Muscle layer of duodenum (tissue), 2 donors: ENCODE data around the gene DNAJC7.

Experiments used
- H3K27ac ChIP-seq: one replicate; pipeline ENCODE4 v1.7.0; 2013; ENCODE audit warnings: mild to moderate bottlenecking, low read length
- H3K27me3 ChIP-seq: one replicate; pipeline ENCODE4 v1.7.0; 2013; ENCODE audit warnings: low read depth, mild to moderate bottlenecking, control low read depth, low read length
- H3K36me3 ChIP-seq, 2 donors: one replicate each; pipeline ENCODE4 v1.7.0; 2013; ENCODE audit warnings: low read length in 2 of 2, control low read depth in 1 of 2, mild to moderate bottlenecking in 1 of 2; ENCODE audit not compliant: insufficient read depth in 2 of 2, control insufficient read depth in 1 of 2
- H3K4me1 ChIP-seq, 2 donors: one replicate each; pipeline ENCODE4 v1.7.0; 2013; ENCODE audit warnings: low read length in 2 of 2, mild to moderate bottlenecking in 2 of 2, control low read depth in 1 of 2, moderate library complexity in 1 of 2; ENCODE audit not compliant: insufficient read depth in 2 of 2, control insufficient read depth in 1 of 2
- H3K4me3 ChIP-seq, 2 donors: one replicate each; pipeline ENCODE4 v1.7.0; 2013; ENCODE audit warnings: low read length in 2 of 2, low read depth in 1 of 2, mild to moderate bottlenecking in 1 of 2
- H3K9me3 ChIP-seq, 2 donors: one replicate each; pipeline ENCODE4 v1.7.0; 2013; ENCODE audit warnings: low read length in 2 of 2, control low read depth in 1 of 2, mild to moderate bottlenecking in 1 of 2; ENCODE audit not compliant: control insufficient read depth in 1 of 2
- donor health status: healthy.

DNAJC7 gene

DNA sequence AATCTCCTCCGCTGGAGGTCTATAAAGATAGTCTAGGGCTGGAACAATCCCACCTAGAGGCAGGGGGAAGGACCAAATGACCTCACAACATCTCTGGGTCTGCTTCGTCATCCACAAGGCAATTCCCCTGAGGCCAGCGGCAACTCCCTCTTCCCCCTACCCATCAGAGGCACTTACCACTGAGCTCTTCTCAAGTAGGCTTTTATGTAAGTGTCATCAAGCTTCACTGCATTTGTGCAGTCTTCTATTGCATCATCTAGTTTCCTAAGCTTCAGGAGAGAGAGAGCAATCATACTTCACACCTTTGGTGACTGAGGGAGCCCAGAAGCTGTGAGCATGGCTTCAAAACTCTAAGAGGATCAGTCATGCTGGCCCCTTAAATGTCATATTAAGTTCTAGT is 29.6 kb downstream of the DNAJC7 start:
- H3K36me3 ChIP-seq = peaks cover 55 to 85% of the 10 kb centered on the region in 2 donors
- no peak overlapping the region for H3K4me3 ChIP-seq
- H3K27ac ChIP-seq = no peak overlapping the region
- no peaks in the 10 kb centered on the region for H3K4me1 ChIP-seq
- H3K27me3 ChIP-seq = no peaks in the 10 kb centered on the region
- no peaks in the 10 kb centered on the region for H3K9me3 ChIP-seq

- Histone ChIP-seq H3K4me1 (no peaks in the 10 kb centered on the region), H3K27ac (no peak overlapping the region), H3K9me3 (no peaks in the 10 kb centered on the region), H3K36me3 (peaks cover 61 to 85% of the 10 kb centered on the region in 2 donors), H3K4me3 (no peak overlapping the region), H3K27me3 (no peaks in the 10 kb centered on the region)
Measured at GRCh38 chr17:41986634-41987033, 30.6 kb downstream of the DNAJC7 start.

DNA sequence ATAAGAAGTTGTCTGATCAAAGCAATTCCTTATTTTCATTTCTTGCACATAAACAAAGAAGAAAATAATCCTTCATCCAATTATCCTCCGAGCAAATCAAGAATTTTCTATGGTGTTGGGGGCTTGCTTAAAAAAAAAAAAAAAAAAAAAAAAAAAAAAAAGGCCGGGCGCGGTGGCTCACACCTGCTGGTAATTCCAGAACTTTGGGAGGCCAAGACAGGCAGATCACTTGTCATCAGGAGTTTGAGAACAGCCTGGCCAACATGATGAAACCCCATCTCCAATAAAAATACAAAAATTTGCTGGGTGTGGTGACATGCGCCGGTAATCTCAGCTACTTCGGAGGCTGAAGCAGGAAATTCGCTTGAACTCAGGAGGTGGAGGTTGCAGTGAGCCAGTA is 31.3 kb downstream of the DNAJC7 start:
- Histone ChIP-seq H3K9me3 (no peaks in the 10 kb centered on the region), H3K27ac (no peak overlapping the region), H3K27me3 (no peaks in the 10 kb centered on the region), H3K4me1 (no peaks in the 10 kb centered on the region), H3K4me3 (no peak overlapping the region), H3K36me3 (peaks cover 64 to 85% of the 10 kb centered on the region in 2 donors)

GRCh38 chr17:41984454-41984853 is 32.8 kb downstream of the DNAJC7 start:
- H3K27me3 ChIP-seq = no peaks in the 10 kb centered on the region
- peaks cover 60 to 82% of the 10 kb centered on the region in 2 donors for H3K36me3 ChIP-seq
- no peaks in the 10 kb centered on the region for H3K4me1 ChIP-seq
- H3K9me3 ChIP-seq = no peaks in the 10 kb centered on the region
- no peak overlapping the region for H3K4me3 ChIP-seq
- H3K27ac ChIP-seq = no peak overlapping the region

DNA sequence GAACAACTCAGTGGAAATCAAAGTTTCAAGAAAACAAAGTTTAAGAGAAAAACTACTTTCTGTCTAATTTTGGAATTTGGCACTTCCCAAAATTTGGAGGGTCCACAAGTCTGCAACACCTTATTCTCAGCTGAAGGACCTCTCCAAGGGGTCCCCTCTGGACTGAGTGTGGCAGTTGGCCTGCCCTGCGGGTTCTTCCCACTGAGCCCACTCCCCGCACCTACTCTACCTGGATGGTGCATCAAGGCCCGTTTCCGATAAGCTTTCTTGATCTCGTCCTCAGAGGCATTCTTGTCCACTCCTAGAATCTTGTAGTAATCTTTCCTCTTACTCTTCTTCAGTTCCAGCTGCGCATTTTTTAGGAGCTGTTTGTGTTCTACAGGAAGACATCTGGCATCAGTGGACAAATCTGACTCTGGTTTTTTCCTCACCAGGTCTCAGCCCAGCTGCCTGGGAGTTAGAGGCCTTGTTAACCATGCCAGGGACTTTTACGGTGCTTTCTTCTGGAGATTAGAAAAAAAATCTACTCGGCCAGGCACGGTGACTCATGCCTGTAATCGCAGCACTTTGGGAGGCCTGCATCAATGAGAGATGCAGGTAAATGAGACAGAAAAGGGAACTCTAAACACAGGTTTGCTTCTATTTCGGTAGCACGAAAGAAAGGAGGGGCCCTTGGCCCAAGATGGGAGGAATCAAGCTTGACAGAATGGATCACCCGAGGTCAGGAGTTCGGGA is 35.0 kb downstream of the DNAJC7 start:
- Histone ChIP-seq H3K9me3 (no peaks in the 10 kb centered on the region), H3K36me3 (peaks cover 47 to 76% of the 10 kb centered on the region in 2 donors), H3K27ac (no peak overlapping the region), H3K27me3 (no peaks in the 10 kb centered on the region), H3K4me3 (no peak overlapping the region), H3K4me1 (no peaks in the 10 kb centered on the region)

- H3K9me3 ChIP-seq = no peaks in the 10 kb centered on the region
- no peak overlapping the region for H3K27ac ChIP-seq
- no peaks in the 10 kb centered on the region for H3K27me3 ChIP-seq
- H3K36me3 ChIP-seq = peaks cover 58 to 86% of the 10 kb centered on the region in 2 donors
- H3K4me3 ChIP-seq = no peak overlapping the region
- peaks cover 0 to 33% of the 10 kb centered on the region in 2 donors for H3K4me1 ChIP-seq
Measured at GRCh38 chr17:41977991-41978390, 39.2 kb downstream of the DNAJC7 start.

DNA sequence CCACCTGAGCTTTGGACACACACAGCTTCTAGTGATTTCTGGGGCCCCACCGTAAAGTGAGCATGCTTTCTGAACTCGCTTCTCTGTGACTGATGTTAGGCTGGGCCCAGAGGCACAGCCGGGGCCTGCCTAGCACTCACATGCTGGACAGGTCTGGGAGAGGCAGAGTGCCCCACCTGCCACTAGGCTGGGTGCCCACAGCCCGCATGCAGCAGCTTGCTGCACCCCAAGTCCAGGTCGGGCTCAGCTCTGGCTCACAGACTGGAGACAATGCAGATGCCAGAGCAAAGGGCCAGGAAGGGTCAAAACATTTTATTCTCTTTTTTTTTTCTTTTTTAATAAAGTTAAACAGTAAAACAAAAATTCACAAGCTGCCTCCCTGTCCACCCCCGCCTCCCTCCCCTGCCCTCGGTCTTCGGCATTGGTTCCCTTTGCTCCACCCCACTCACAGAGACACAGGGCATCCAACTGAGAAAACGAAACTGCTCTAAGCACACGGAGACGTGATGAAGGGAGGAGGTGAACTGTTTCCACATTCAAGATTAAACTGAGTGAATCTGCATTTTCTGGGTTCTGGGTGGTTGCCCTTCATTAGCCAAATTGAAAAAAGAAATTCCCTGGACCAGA is 41.0 kb downstream of the DNAJC7 start:
- H3K36me3 ChIP-seq = peaks cover 61 to 83% of the 10 kb centered on the region in 2 donors
- H3K4me3 ChIP-seq = no peak overlapping the region
- no peaks in the 10 kb centered on the region for H3K9me3 ChIP-seq
- H3K27me3 ChIP-seq = no peaks in the 10 kb centered on the region
- peaks cover 0 to 38% of the 10 kb centered on the region in 2 donors for H3K4me1 ChIP-seq
- H3K27ac ChIP-seq = peak overlapping the region; percentile 57

DNA sequence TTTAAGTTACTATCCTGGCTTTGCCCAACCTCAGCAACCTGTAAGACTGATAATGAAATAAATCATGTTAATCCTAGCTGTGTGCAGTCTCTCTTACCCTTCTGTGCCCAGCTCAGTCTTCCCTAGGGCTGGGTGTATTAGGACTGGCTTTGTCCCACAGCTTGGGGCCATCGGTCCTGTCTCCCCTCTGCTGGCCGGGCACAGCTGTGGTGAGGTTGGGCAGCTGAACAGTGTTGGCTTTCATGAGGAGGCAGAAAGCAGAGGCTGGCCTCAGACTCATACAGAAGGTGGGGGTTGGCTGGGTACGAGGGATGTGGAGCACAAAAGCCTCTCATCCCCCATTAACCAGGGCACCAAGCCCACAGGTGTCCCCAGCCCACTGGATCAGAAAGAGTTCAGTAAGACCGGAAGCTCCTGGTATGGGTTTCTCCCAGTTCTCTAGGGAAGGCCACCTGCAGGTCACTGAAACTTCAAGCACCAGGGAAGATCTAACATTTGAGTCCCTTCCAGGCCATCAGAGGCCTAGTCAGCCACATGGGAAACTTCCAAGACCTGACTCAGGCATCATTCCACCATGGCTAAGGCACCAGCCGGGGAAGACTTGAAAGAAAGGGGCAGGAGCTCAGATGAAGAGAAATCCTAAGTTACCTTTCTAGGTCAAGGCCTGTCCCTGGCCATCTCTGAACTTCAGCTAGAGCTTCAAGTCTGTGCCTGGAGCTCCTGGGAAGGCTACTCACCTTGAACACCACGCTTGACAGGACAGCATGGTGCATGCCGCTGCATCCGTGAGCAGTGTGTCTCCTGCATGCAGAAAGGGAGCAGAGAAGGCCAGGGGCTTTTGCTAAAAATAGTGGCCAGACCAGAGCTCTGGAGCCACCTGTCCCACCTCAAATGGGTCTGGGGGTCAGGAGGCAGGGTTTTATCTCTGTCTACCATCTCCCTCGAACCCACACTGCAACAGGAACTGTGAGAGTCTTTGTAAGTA is 41.8 kb downstream of the DNAJC7 start:
- H3K27me3 ChIP-seq = no peaks in the 10 kb centered on the region
- H3K4me3 ChIP-seq = no peak overlapping the region
- peaks cover 0 to 38% of the 10 kb centered on the region in 2 donors for H3K4me1 ChIP-seq
- H3K9me3 ChIP-seq = no peaks in the 10 kb centered on the region
- peaks cover 62 to 80% of the 10 kb centered on the region in 2 donors for H3K36me3 ChIP-seq
- no peak overlapping the region for H3K27ac ChIP-seq

- no peak overlapping the region for H3K27ac ChIP-seq
Measured at GRCh38 chr17:41974658-41975057, 42.6 kb downstream of the DNAJC7 start.

GRCh38 chr17:41974031-41974430 is 43.2 kb downstream of the DNAJC7 start:
- no peak overlapping the region for H3K27ac ChIP-seq
- peaks cover 62 to 73% of the 10 kb centered on the region in 2 donors for H3K36me3 ChIP-seq
- H3K4me1 ChIP-seq = peaks cover 0 to 38% of the 10 kb centered on the region in 2 donors

More at GRCh38 chr17:41974658-41975057, 42.6 kb downstream of the DNAJC7 start:
- Histone ChIP-seq H3K9me3 (no peaks in the 10 kb centered on the region), H3K4me1 (peaks cover 0 to 38% of the 10 kb centered on the region in 2 donors), H3K27me3 (no peaks in the 10 kb centered on the region), H3K4me3 (no peak overlapping the region), H3K36me3 (peaks cover 62 to 74% of the 10 kb centered on the region in 2 donors)

GRCh38 chr17:41973408-41973811 is 43.8 kb downstream of the DNAJC7 start:
- Histone ChIP-seq H3K4me3 (no peak overlapping the region), H3K27ac (no peak overlapping the region), H3K36me3 (peaks cover 66 to 74% of the 10 kb centered on the region in 2 donors), H3K4me1 (peaks cover 0 to 43% of the 10 kb centered on the region in 2 donors), H3K9me3 (no peaks in the 10 kb centered on the region), H3K27me3 (no peaks in the 10 kb centered on the region)

More at GRCh38 chr17:41974031-41974430, 43.2 kb downstream of the DNAJC7 start:
- no peak overlapping the region for H3K4me3 ChIP-seq
- no peaks in the 10 kb centered on the region for H3K9me3 ChIP-seq
- H3K27me3 ChIP-seq = no peaks in the 10 kb centered on the region
